Subcutaneous adipose tissue (tissue), 4 donors: Measurements from ENCODE around the gene HCLS1. TPM values are rescaled to one million over a fixed set of nuclear protein-coding genes. Genes with fewer than 3 reads are reported as not detected.

Experiments
- CTCF ChIP-seq: fragments of 450-650 bp; IDR thresholded peaks from one replicate; pipeline ENCODE4 v1.5.1; 2016; ENCODE audit warnings: low read depth, mild to moderate bottlenecking, control low read depth, antibody characterized with exemption, moderate library complexity
- total RNA-seq, 4 donors: library from RNA; depleted of rRNA; stranded (reverse); fragments of >200 nt; gene quantifications; one replicate each; pipeline ENCODE4 v1.1.0, GENCODE V29; 2016

HCLS1 gene
- total RNA-seq, result 100 to 1,000 TPM in 2 of 4 donors, 10 to 100 TPM in 2; 84.6 to 211 (median 129) TPM

- no peak for TF ChIP-seq CTCF
Observed at GRCh38 chr3:121660356-121661171, at the start of gene HCLS1. HCLS1 (minus strand) TSS chr3:121660903; CDS start chr3:121658347, 2,556 bp downstream.

GRCh38 chr3:121710347-121710746, 49.6 kb upstream of the HCLS1 start:
- TF ChIP-seq CTCF, result no peak

GRCh38 chr3:121707531-121708273, 47.0 kb upstream of the HCLS1 start:
- no peak for TF ChIP-seq CTCF

GRCh38 chr3:121705541-121705940, 44.8 kb upstream of the HCLS1 start:
- no peak for TF ChIP-seq CTCF

- no peak for TF ChIP-seq CTCF
Observed at GRCh38 chr3:121703973-121704372, 43.3 kb upstream of the HCLS1 start.

GRCh38 chr3:121698901-121699300, 38.2 kb upstream of the HCLS1 start:
- no peak for TF ChIP-seq CTCF

DNA sequence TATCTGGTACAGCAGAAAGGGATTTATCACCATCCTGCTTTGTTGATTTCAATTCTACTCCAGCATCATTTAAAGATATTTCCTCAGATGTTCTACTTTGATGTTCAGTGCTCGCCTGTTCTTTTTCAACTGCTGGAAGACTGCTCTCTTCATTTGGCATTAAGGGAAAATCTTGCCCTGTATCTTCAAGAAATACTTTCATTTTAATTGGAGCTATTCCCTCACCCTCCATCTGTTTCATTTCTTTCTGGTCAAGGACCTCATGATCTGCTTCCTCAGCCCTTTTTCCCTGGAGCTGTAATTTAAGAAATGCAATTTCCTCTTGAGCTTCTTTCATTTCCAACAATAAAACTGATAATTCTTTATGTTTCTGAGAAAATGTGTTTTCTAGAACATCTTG, 37.8 kb upstream of the HCLS1 start:
- no peak for TF ChIP-seq CTCF
